ENCODE data around the gene NELL2. TPM values are rescaled to one million over a fixed set of nuclear protein-coding genes. Genes with fewer than 3 reads are reported as not detected.

Gene NELL2
- total RNA-seq, 2 experiments from 2014 or later, result 0.95 to 1.8 TPM

- no peaks in the 10 kb centered on the region for H3K36me3 ChIP-seq (ENCODE audit: insufficient read depth, low read length)
- no peak for TF ChIP-seq CTCF (conservative IDR thresholded peaks at IDR 0.05; ENCODE audit: low read length)
- no peak for TF ChIP-seq EZH2phosphoT487 (IDR thresholded peaks at IDR 0.05; ENCODE audit: borderline replicate concordance, low read depth, low read length)
- no peak overlapping the region for H3K4me2 ChIP-seq (ENCODE audit: low read length)
- H3K4me3 ChIP-seq (ENCODE audit: low read depth, low read length, poor library complexity, severe bottlenecking), result no peak overlapping the region
- no peaks in the 10 kb centered on the region for H4K20me1 ChIP-seq (ENCODE audit: insufficient read depth, low read length)
- DNase-seq (ENCODE audit: low spot score), result no peak
- POLR2A ChIA-PET, result interaction anchor here (1.0 to 1.2 kb wide), 2 partner anchors 10 to 18 kb away, joined by 3 to 7 read pairs; partner anchors contain the start of gene NELL2
- no peaks in the 10 kb centered on the region for H3K79me2 ChIP-seq (ENCODE audit: insufficient read depth, low read depth, low read length)
- CTCF ChIA-PET (ENCODE audit: unreplicated experiment), result no interaction called here
- 0 out of 2 replicates have a peak, but pooled peaks cover 3% of the 10 kb centered on the region for H3K9me3 ChIP-seq (ENCODE audit: low read length)
- BruUV-seq (replicated peaks), result no TSS peak
- H3K27ac ChIP-seq (ENCODE audit: low read depth, low read length, poor library complexity, severe bottlenecking), result no peak overlapping the region
- no peaks in the 10 kb centered on the region; the same call in 1 of the 2 replicates for H3K9me2 ChIP-seq (ENCODE audit: insufficient read depth, low read length)
- H2AFZ ChIP-seq (ENCODE audit: low read length), result no peak overlapping the region
- intact Hi-C loops (cut with micrococcal nuclease; ENCODE audit: unreplicated experiment), result no loop called here
- H3K4me1 ChIP-seq (ENCODE audit: insufficient read depth, low read length, poor library complexity, severe bottlenecking), result no peaks in the 10 kb centered on the region
Observed at GRCh38 chr12:44858226-44858855, 17.8 kb downstream of the NELL2 start.

GRCh38 chr12:44852483-44852882, 23.6 kb downstream of the NELL2 start:
- H3K36me3 ChIP-seq (ENCODE audit: insufficient read depth, low read length), result no peaks in the 10 kb centered on the region
- H4K20me1 ChIP-seq (ENCODE audit: insufficient read depth, low read length), result no peaks in the 10 kb centered on the region
- H3K4me1 ChIP-seq (ENCODE audit: insufficient read depth, low read length, poor library complexity, severe bottlenecking), result peaks cover 42% of the 10 kb centered on the region
- H3K4me3 ChIP-seq (ENCODE audit: low read depth, low read length, poor library complexity, severe bottlenecking), result no peak overlapping the region
- H3K79me2 ChIP-seq (ENCODE audit: insufficient read depth, low read depth, low read length), result no peaks in the 10 kb centered on the region
- intact Hi-C loops (cut with micrococcal nuclease; ENCODE audit: unreplicated experiment), result no loop called here
- POLR2A ChIA-PET, result interaction anchor here (1.6 kb wide), 1 partner anchor 9 kb away, joined by 4 read pairs; no protein-coding TSS in a partner anchor
- CTCF ChIA-PET (ENCODE audit: unreplicated experiment), result no interaction called here
- H2AFZ ChIP-seq (ENCODE audit: low read length), result peak overlapping the region; percentile 24; the same call in 1 of the 2 replicates
- no peaks in the 10 kb centered on the region; the same call in 1 of the 2 replicates for H3K9me2 ChIP-seq (ENCODE audit: insufficient read depth, low read length)
- no TSS peak for BruUV-seq (replicated peaks)
- no peaks in the 10 kb centered on the region for H3K9me3 ChIP-seq (ENCODE audit: low read length)
- TF ChIP-seq EZH2phosphoT487 (IDR thresholded peaks at IDR 0.05; ENCODE audit: borderline replicate concordance, low read depth, low read length) (no peak), CTCF (conservative IDR thresholded peaks at IDR 0.05; ENCODE audit: low read length) (no peak)
- H3K27ac ChIP-seq (ENCODE audit: low read depth, low read length, poor library complexity, severe bottlenecking), result no peak overlapping the region
- DNase-seq (ENCODE audit: low spot score), result no peak
- peak overlapping the region; percentile 2; the same call in 1 of the 2 replicates for H3K4me2 ChIP-seq (ENCODE audit: low read length)

GRCh38 chr12:44851586-44851985, 24.5 kb downstream of the NELL2 start:
- no peak overlapping the region for H3K27ac ChIP-seq (ENCODE audit: low read depth, low read length, poor library complexity, severe bottlenecking)
- H3K4me1 ChIP-seq (ENCODE audit: insufficient read depth, low read length, poor library complexity, severe bottlenecking), result peaks cover 51% of the 10 kb centered on the region
- TF ChIP-seq CTCF (conservative IDR thresholded peaks at IDR 0.05; ENCODE audit: low read length), result no peak
- no peak for TF ChIP-seq EZH2phosphoT487 (IDR thresholded peaks at IDR 0.05; ENCODE audit: borderline replicate concordance, low read depth, low read length)
- H3K4me2 ChIP-seq (ENCODE audit: low read length), result no peak overlapping the region
- POLR2A ChIA-PET, result interaction anchor here (1.6 kb wide), 1 partner anchor 10 kb away, joined by 4 read pairs; no protein-coding TSS in a partner anchor
- BruUV-seq (replicated peaks), result no TSS peak
- intact Hi-C loops (cut with micrococcal nuclease; ENCODE audit: unreplicated experiment), result no loop called here
- CTCF ChIA-PET (ENCODE audit: unreplicated experiment), result no interaction called here
- H3K9me2 ChIP-seq (ENCODE audit: insufficient read depth, low read length), result no peaks in the 10 kb centered on the region; the same call in 1 of the 2 replicates
- no peak for DNase-seq (ENCODE audit: low spot score)
- no peaks in the 10 kb centered on the region for H3K9me3 ChIP-seq (ENCODE audit: low read length)
- no peaks in the 10 kb centered on the region for H3K36me3 ChIP-seq (ENCODE audit: insufficient read depth, low read length)
- H3K4me3 ChIP-seq (ENCODE audit: low read depth, low read length, poor library complexity, severe bottlenecking), result no peak overlapping the region
- no peaks in the 10 kb centered on the region for H4K20me1 ChIP-seq (ENCODE audit: insufficient read depth, low read length)
- no peaks in the 10 kb centered on the region for H3K79me2 ChIP-seq (ENCODE audit: insufficient read depth, low read depth, low read length)
- H2AFZ ChIP-seq (ENCODE audit: low read length), result peak overlapping the region; percentile 17; the same call in 1 of the 2 replicates

Measured in OCI-LY7 (cell line).